HFFc6 (cell line): ENCODE data around the gene ZNF831. TPM values are rescaled to one million over a fixed set of nuclear protein-coding genes. Genes with fewer than 3 reads are reported as not detected.

Experiments
- DNase-seq: peaks from one replicate; pipeline ENCODE4 v3.0.0-alpha.2; 2018
- H3K27ac Mint-ChIP-seq: 2 replicates; pipeline ENCODE4 v1.8.0; 2020; ENCODE audit warnings: mild to moderate bottlenecking, mixed read lengths
- H3K27me3 Mint-ChIP-seq: 2 replicates; pipeline ENCODE4 v1.8.0; 2021; ENCODE audit warnings: mild to moderate bottlenecking, moderate library complexity, mixed read lengths; ENCODE audit not compliant: insufficient read depth
- H3K36me3 Mint-ChIP-seq: 2 replicates; pipeline ENCODE4 v1.8.0; 2021; ENCODE audit warnings: low read depth, mixed read lengths
- H3K4me1 Mint-ChIP-seq: 2 replicates; pipeline ENCODE4 v1.8.0; 2020; ENCODE audit warnings: low read depth, mixed read lengths
- H3K4me3 Mint-ChIP-seq: 2 replicates; pipeline ENCODE4 v1.8.0; 2020; ENCODE audit warnings: mild to moderate bottlenecking, moderate library complexity, mixed read lengths
- H3K9me3 Mint-ChIP-seq: 2 replicates; pipeline ENCODE4 v1.8.0; 2020; ENCODE audit warnings: mild to moderate bottlenecking, mixed read lengths
- total RNA-seq, 6 experiments: library from RNA; stranded (reverse); fragmentation: NEBNext Ultra II Directional; extraction: Animal tissue kit (Norgen Biotek cat#: 25700); gene quantifications; 2 replicates in 1 of 6; 3 replicates in 5 of 6; pipeline ENCODE4 v1.2.3, GENCODE V29; 2021
- TF ChIP-seq, protein P1 (sequence below): fragments of 200-600 bp; sonication (generic); IDR thresholded peaks from 2 replicates; pipeline ENCODE4 v1.5.0; 2021; ENCODE audit warnings: antibody characterized with exemption, mild to moderate bottlenecking

Gene ZNF831
- total RNA-seq, 6 experiments from 2014 or later: not detected

DNA sequence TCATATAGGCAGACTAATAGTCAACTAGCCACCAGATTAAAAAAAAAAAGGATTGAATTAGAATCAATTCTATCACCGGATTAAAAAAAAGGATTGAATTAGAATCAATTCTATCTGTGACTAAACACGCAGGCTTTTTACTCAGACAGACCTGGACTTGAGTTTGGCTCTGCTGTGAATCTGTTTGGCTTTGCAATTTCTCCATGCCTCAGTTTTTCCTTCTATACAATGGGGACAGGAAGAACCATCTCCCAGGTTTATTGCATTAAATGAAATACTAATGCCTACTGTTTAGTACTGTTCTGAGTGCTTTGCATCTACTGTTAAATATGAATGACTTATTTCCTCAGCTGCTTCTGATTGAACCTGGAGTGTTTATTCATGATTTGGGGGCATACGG is 106.8 kb downstream of the ZNF831 start:
- Mint-ChIP-seq H3K4me1 (no peaks in the 10 kb centered on the region), H3K36me3 (no peaks in the 10 kb centered on the region), H3K27ac (no peak overlapping the region), H3K4me3 (no peak overlapping the region), H3K9me3 (peaks cover 12% of the 10 kb centered on the region), H3K27me3 (peaks cover 1% of the 10 kb centered on the region; the same call in 1 of the 2 replicates)
- DNase-seq: no peak
- TF ChIP-seq, protein P1, sequence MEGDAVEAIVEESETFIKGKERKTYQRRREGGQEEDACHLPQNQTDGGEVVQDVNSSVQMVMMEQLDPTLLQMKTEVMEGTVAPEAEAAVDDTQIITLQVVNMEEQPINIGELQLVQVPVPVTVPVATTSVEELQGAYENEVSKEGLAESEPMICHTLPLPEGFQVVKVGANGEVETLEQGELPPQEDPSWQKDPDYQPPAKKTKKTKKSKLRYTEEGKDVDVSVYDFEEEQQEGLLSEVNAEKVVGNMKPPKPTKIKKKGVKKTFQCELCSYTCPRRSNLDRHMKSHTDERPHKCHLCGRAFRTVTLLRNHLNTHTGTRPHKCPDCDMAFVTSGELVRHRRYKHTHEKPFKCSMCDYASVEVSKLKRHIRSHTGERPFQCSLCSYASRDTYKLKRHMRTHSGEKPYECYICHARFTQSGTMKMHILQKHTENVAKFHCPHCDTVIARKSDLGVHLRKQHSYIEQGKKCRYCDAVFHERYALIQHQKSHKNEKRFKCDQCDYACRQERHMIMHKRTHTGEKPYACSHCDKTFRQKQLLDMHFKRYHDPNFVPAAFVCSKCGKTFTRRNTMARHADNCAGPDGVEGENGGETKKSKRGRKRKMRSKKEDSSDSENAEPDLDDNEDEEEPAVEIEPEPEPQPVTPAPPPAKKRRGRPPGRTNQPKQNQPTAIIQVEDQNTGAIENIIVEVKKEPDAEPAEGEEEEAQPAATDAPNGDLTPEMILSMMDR: no peak

DNA sequence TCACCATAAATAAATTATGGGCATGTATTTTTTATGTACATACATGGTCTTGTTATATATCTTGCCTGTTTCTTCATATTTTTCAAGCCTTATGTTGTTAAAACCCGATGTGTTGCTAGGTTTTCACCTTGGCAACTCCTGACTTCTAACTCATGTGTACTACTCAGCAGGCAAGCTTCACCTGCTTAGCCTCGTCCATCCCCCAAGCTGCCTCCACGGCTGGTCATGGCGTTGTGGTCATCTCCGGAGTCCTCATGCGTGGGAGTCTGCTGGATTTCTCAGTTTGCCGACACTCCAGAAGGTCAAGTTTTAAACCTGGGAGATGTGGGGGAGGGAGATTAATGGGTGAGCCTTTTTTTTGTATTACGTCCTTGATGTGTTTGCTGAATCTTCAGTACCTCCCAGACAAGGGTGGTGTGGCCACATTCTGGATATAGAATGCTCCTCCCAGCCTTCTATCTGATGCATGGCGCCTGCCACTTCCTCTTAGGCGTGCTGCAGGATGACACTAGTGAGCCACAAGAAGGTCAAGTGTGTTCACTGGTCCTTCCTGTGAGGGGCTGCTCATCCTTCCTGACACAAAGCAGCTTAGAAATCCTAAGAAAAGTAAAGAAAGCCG is 110.2 kb downstream of the ZNF831 start:
- DNase-seq: no peak
- no peaks in the 10 kb centered on the region; the same call in 1 of the 2 replicates for H3K36me3 Mint-ChIP-seq
- TF ChIP-seq, protein P1: no peak
- no peaks in the 10 kb centered on the region for H3K4me1 Mint-ChIP-seq
- no peak overlapping the region for H3K27ac Mint-ChIP-seq
- no peaks in the 10 kb centered on the region; the same call in none of the 2 replicates for H3K27me3 Mint-ChIP-seq
- no peak overlapping the region for H3K4me3 Mint-ChIP-seq
- H3K9me3 Mint-ChIP-seq: peaks cover 30% of the 10 kb centered on the region

DNA sequence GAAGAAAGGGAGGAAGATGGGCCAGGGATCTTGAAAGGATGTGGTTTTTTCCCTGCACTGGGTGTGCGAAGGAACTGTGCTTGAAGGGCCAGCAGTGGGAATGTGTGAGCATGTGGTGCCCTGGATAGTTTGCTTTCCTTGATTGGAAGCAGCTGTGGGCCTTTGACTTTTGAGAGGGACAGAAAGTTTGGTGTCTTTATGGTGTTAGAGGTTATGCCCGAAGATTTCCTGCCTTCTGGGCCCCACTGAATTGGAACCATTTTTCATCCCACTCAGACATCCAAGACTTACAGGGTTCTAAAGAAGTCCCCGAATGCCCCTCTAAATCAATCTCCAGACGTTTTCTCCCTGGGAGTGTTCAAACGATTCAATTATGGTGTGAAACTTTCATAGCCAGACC is 113.3 kb downstream of the ZNF831 start:
- Mint-ChIP-seq H3K4me1 (no peaks in the 10 kb centered on the region), H3K9me3 (peaks cover 42% of the 10 kb centered on the region), H3K27ac (no peak overlapping the region), H3K4me3 (no peak overlapping the region), H3K27me3 (no peaks in the 10 kb centered on the region; the same call in none of the 2 replicates), H3K36me3 (no peaks in the 10 kb centered on the region; the same call in 1 of the 2 replicates)
- TF ChIP-seq, protein P1: no peak
- no peak for DNase-seq

DNA sequence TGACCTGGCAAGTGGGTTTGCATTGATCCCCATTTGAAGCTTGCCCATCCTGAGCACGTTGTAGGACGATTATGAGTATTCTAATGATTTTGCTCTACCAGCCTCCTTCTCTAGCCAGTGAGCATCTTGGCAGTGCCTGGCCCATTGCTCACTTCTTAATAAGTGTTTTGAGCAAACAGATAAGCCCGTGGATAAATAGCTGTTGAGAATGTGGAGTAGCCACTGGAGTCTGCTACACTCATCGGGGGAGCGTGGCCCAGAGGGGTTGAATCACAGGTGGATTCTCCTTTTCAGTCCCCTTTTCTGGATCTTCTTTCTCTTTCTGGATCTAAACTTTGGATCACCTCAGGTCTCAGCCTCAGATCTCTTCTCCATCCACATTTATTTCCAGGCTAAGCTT is 120.8 kb downstream of the ZNF831 start:
- Mint-ChIP-seq H3K27ac (no peak overlapping the region), H3K4me1 (no peaks in the 10 kb centered on the region), H3K27me3 (no peaks in the 10 kb centered on the region), H3K4me3 (no peak overlapping the region), H3K9me3 (peaks cover 54% of the 10 kb centered on the region), H3K36me3 (peaks cover 5% of the 10 kb centered on the region; the same call in 1 of the 2 replicates)
- TF ChIP-seq, protein P1: no peak
- no peak for DNase-seq

DNA sequence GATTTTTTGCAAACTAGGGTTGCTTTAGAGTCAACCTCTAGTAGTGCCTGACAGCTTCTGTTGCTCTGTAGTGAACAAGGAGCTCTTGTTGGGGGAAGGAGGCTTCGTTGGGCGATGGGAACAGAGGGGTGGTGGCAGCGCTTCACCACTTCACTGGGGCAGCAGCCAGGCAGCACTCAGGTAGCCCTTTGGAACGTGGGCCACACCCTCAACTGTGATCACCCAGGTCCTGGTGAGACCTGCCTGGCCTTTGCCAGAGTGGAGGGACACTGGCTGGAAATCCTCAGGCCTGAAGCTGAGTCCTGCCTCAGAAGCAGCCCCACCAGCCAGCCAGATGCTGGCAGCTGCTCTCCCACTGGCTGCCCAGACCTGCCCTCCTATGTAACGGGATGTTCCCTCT is 126.4 kb downstream of the ZNF831 start:
- H3K36me3 Mint-ChIP-seq: peaks cover 5% of the 10 kb centered on the region; the same call in 1 of the 2 replicates
- H3K27ac Mint-ChIP-seq: no peak overlapping the region
- no peak overlapping the region for H3K4me3 Mint-ChIP-seq
- H3K9me3 Mint-ChIP-seq: peaks cover 61% of the 10 kb centered on the region
- no peak for DNase-seq
- TF ChIP-seq, protein P1: no peak
- H3K4me1 Mint-ChIP-seq: no peaks in the 10 kb centered on the region
- H3K27me3 Mint-ChIP-seq: peaks cover 3% of the 10 kb centered on the region; the same call in 1 of the 2 replicates
